ENCODE data around the gene XYLT1.

DNA sequence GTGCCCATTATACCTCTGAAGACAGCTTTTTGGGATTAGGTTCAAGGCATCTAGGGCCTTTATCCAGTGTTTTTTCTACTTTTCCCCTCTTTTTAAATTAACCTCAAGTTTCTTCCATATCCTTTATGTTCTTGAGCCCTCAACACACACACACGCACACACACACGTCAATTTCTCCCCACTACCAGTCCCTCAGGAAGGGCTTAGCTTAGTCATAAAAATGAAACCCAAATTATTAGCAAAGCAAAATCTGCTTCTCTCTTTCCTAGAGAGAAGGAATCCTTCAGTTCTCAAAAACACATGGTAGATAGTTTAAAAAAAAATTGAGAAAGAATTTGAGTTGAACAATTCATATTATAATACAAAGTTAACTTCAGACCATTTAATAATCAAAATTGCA, 401.1 kb downstream of the XYLT1 start:
- TF ChIP-seq CTCF (IDR thresholded peaks at IDR 0.05): no peak
- TF ChIP-seq POLR2AphosphoS5 (IDR thresholded peaks at IDR 0.05): no peak
